ENCODE data around the gene BMP3.

Gene BMP3

GRCh38 chr4:81106150-81106549, 75.6 kb downstream of the BMP3 start:
- DNase-seq (ENCODE audit: low read depth) = no peak

All from activated T-cell treated with anti-CD3 and anti-CD28 coated beads for 24 hours (primary cell).